Neural progenitor cell (in vitro differentiated cells): ENCODE results near the gene CPS1.

Source experiments
- CTCF ChIP-seq: fragments of 200-600 bp; sonication (generic); IDR thresholded peaks from 2 replicates; pipeline ENCODE4 v1.5.1; 2017; ENCODE audit warnings: antibody characterized with exemption, mild to moderate bottlenecking
- EZH2 ChIP-seq: fragments of 200-600 bp; sonication (generic); IDR thresholded peaks from 2 replicates; pipeline ENCODE4 v1.6.1; 2017; ENCODE audit warnings: antibody characterized with exemption, mild to moderate bottlenecking, moderate library complexity
- EZH2phosphoT487 ChIP-seq: fragments of 200-600 bp; sonication (generic); IDR thresholded peaks from 2 replicates; pipeline ENCODE4 v1.6.1; 2017; ENCODE audit warnings: antibody characterized with exemption

GRCh38 chr2:210623506-210623905 is 67.1 kb downstream of the CPS1 start:
- no peak for TF ChIP-seq CTCF
- TF ChIP-seq EZH2 = no peak
- no peak for TF ChIP-seq EZH2phosphoT487
